Esophagus squamous epithelium (tissue), 5 donors: Measurements from ENCODE around the gene ANTKMT. TPM values are rescaled to one million over a fixed set of nuclear protein-coding genes. Genes with fewer than 3 reads are reported as not detected.
A peak's percentile ranks its signal among the peaks of the same experiment; 100 is the strongest.

Experiments used
- DNase-seq: peaks from one replicate; lab custom pipeline; 2025; lab: John Stamatoyannopoulos, UW
- H3K27ac ChIP-seq, 4 donors: fragments of 200-600 bp; sonication (generic); one replicate each; pipeline ENCODE4 v1.5.1; 2016 to 2019; ENCODE audit warnings: mild to moderate bottlenecking in 1 of 4
- H3K27me3 ChIP-seq, 4 donors: fragments of 200-600 bp; sonication (generic); 1 replicate in 3 of 4; 2 replicates in 1 of 4; pipeline versions ENCODE4 v1.5.1 to v1.6.0; 2017 to 2021; ENCODE audit warnings: antibody characterized with exemption in 1 of 4
- H3K36me3 ChIP-seq, 3 donors: fragments of 200-600 bp; sonication (generic); one replicate each; pipeline ENCODE4 v1.5.1; 2016 to 2019
- H3K4me1 ChIP-seq, 3 donors: fragments of 200-600 bp; sonication (generic); one replicate each; pipeline ENCODE4 v1.5.1; 2017 to 2019
- H3K4me3 ChIP-seq, 4 donors: fragments of 200-600 bp; sonication (generic); 1 replicate in 3 of 4; 2 replicates in 1 of 4; pipeline ENCODE4 v1.5.1; 2016 to 2019; ENCODE audit warnings: mild to moderate bottlenecking in 2 of 4, moderate library complexity in 1 of 4
- H3K9me3 ChIP-seq, 3 donors: fragments of 200-600 bp; sonication (generic); one replicate each; pipeline ENCODE4 v1.5.1; 2016 to 2019
- POLR2A ChIP-seq, 4 donors: fragments of 450-650 bp; IDR thresholded peaks; one replicate each; pipeline ENCODE4 v1.6.1; 2017; ENCODE audit warnings: antibody characterized with exemption in 4 of 4, mild to moderate bottlenecking in 4 of 4, moderate library complexity in 3 of 4
- WGBS, 2 donors: methylation state at CpG; one replicate each; pipeline ENCODE4 v1.1.5; 2018; 5-methylcytosine and 5-hydroxymethylcytosine counted together
- intact Hi-C: fragments of 100-400 bp; cut with DNase I; formaldehyde crosslinking; loops from one replicate; pipeline ENCODE4 v1.15.0; 2022
- total RNA-seq, 4 donors: library from RNA; depleted of rRNA; stranded (reverse); fragments of >200 nt; gene quantifications; one replicate each; pipeline ENCODE4 v1.1.0, GENCODE V29; 2016
- TF ChIP-seq, protein P1 (sequence below), 6 experiments: fragments of 450-650 bp in 4 of 6; fragments of 200-600 bp in 2 of 6; sonication (generic) in 2 of 6; IDR thresholded peaks; one replicate each; pipeline ENCODE4 v1.5.1; 2016 to 2019; ENCODE audit warnings: antibody characterized with exemption in 6 of 6, mild to moderate bottlenecking in 4 of 6, moderate library complexity in 4 of 6
- donor health status: DM: yes; HTN: yes; CAD: no.

ANTKMT gene
- total RNA-seq, 4 donors from 2014 or later, result 11.6 to 29.1 (median 24.2) TPM

DNA sequence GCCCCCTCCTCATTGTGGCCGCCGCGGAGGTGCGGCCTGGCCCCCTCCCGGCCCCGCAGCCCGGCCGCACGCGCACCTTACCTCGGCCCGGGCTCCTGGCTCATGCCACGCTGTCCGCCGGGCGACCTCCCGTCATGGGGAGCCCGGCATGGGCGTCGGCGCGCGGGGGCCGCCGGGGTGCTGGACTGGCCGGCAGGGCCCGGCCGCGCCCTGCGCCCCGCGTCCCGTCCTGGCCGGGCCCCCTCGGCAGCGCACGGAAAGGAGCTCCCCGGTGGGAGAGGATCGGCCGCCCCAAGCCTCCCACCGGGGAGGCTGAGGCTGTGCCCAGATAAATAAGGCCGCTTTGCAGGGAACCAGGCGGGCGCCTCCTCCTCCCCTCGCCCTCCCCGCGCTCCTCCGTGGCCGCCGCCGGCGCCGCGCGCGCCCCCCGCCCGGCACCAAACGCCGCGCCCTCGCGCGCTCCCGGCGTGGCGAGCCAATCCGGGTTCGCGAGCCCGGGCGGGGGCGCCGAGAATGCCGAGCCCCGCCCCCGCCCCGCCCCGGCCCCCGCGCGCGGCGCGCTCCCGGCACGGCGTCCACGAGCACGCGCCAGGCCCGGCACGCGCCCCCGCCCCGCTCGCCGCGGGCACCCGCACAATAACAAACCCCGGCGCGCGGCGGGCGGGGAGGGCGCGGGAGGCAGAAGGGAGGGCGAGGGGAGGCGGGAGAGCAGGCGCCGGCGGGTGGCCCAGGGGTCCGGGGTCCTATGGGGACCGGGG is 15.3 kb upstream of the ANTKMT start, which contains the start of gene FBXL16:
TSS of gene FBXL16 (minus strand) at position 371 of the 758 bp plus-strand sequence. CDS start 8,396 bp downstream, outside the sequence.
- no peak for DNase-seq
- intact Hi-C loops, result no loop called here
- Histone ChIP-seq H3K36me3 (no peaks in the 10 kb centered on the region), H3K4me1 (peaks cover 10 to 56% (median 25%) of the 10 kb centered on the region in 3 donors), H3K27ac (no peak within 1 kb of the TSS), H3K9me3 (no peaks in the 10 kb centered on the region), H3K27me3 (peaks cover 32 to 100% (median 57%) of the 10 kb centered on the region in 4 donors), H3K4me3 (peak within 1 kb of the TSS in 3 of 4 donors; percentile 6 to 53 (median 41))
- TF ChIP-seq, protein P1, sequence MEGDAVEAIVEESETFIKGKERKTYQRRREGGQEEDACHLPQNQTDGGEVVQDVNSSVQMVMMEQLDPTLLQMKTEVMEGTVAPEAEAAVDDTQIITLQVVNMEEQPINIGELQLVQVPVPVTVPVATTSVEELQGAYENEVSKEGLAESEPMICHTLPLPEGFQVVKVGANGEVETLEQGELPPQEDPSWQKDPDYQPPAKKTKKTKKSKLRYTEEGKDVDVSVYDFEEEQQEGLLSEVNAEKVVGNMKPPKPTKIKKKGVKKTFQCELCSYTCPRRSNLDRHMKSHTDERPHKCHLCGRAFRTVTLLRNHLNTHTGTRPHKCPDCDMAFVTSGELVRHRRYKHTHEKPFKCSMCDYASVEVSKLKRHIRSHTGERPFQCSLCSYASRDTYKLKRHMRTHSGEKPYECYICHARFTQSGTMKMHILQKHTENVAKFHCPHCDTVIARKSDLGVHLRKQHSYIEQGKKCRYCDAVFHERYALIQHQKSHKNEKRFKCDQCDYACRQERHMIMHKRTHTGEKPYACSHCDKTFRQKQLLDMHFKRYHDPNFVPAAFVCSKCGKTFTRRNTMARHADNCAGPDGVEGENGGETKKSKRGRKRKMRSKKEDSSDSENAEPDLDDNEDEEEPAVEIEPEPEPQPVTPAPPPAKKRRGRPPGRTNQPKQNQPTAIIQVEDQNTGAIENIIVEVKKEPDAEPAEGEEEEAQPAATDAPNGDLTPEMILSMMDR (IDR thresholded peaks at IDR 0.05), result no peak
- no peak for TF ChIP-seq POLR2A (IDR thresholded peaks at IDR 0.05)
- WGBS, 2 donors, result 3% methylated on average over 17 of the region's 115 CpGs; no CpG with 5 or more reads in 1 of the 2 donors

DNA sequence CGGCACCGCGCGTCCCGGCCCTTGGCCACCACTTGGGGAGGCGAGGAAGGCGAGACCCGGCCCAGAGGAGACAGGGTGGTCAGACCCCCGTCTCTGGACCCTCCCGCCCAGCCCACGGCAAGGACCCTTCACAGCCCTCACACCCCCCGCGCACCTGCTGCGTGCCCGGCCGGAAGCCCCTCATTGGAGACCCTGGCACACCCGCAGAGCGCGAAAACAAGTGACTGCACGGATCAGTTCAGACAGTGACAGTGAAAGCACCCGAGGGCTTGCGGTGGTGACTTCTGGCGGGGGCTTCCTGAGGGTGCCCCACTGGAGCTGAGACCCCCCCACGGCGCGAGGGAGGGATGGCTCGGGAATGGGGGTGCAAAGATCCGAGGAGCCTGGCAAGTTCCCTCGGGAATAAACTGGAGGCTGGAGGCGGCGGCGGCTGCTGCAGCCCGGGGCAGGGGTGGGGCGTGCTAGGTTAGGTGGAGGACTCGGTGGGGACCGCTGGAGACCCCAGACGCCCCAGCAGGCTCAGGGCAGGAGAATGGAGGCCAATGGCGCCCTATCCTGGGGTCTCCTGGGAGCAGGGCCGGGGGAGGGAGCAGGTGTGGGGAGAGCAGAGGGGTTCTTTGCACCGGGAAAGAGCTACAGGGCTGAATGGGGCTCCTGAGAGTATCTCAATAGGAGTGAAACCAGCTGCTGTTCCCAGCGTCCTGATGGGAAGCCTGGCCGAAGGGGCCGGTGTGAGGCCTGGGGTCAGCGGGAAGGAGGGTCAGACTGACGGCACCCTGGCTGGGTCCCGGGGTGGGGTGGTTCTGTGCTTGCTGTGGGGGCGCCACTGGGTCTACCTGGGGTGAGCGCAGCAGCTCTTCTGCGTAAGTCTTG is 14.5 kb upstream of the ANTKMT start:
- TF ChIP-seq, protein P1 (IDR thresholded peaks at IDR 0.05), result no peak
- TF ChIP-seq POLR2A (IDR thresholded peaks at IDR 0.05), result no peak
- WGBS, 2 donors, result 0% methylated on average over 2 to 10 of the region's 49 CpGs
- Histone ChIP-seq H3K27me3 (peaks cover 32 to 100% (median 59%) of the 10 kb centered on the region in 4 donors), H3K4me3 (peak overlapping the region in 2 of 4 donors; percentile 41 to 53), H3K36me3 (no peaks in the 10 kb centered on the region), H3K27ac (no peak overlapping the region), H3K4me1 (peaks cover 12 to 57% (median 17%) of the 10 kb centered on the region in 3 donors), H3K9me3 (no peaks in the 10 kb centered on the region)
- intact Hi-C loops, result no loop called here
- DNase-seq, result no peak

DNA sequence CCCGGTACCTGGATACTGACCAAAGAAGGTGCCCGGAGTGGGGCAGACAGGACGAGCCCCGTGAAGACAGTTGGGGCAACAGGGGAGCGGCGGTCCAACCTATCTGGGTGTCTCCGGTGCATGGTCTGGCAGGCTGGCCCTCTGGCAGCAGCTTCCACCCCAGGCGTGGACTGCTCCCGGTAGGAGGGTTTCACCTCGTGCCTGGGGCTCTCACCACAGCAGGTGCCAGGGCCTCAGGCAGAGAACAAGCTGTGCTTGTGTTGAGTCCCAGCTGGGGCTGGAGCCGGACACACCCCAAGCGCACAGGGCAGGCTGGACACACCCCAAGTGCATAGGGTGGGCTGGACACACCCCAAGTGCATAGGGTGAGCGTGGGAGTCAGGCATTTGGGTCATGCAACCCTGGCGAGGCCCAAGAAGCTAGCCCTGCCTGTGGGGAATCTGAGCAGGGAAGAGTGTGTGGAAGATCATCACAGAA is 13.8 kb upstream of the ANTKMT start:
- no peaks in the 10 kb centered on the region for H3K9me3 ChIP-seq
- 0 to 32% methylated on average over 2 of the region's 14 CpGs for WGBS, 2 donors
- TF ChIP-seq POLR2A (IDR thresholded peaks at IDR 0.05), result no peak
- TF ChIP-seq, protein P1 (IDR thresholded peaks at IDR 0.05), result no peak
- H3K27ac ChIP-seq, result no peak overlapping the region
- intact Hi-C loops, result no loop called here
- DNase-seq, result no peak
- H3K27me3 ChIP-seq, result peaks cover 26 to 100% (median 52%) of the 10 kb centered on the region in 4 donors
- H3K4me1 ChIP-seq, result peaks cover 16 to 64% (median 16%) of the 10 kb centered on the region in 3 donors
- no peaks in the 10 kb centered on the region for H3K36me3 ChIP-seq
- no peak overlapping the region for H3K4me3 ChIP-seq

DNA sequence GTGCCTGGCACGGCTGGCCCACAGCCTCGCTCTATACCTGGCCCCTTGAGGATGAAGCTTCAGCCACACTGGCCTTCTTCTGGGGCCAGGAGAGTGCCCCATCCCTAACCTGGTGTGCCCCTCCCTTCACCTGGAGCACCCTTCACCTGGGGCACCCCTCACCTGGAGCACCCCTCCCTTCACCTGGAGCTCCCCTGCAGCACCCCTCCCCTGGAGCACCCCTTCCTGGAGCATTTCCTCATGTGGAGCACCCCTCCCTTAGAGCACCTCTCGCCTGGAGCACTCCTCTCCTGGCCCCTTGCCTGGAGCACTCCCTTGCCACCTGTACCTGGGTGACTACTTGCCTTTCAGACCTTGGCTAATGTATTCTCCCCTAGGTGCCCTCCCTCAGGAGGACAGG is 12.9 kb upstream of the ANTKMT start:
- no peak for DNase-seq
- TF ChIP-seq POLR2A (IDR thresholded peaks at IDR 0.05), result no peak
- TF ChIP-seq, protein P1 (IDR thresholded peaks at IDR 0.05), result no peak
- intact Hi-C loops, result no loop called here
- no peaks in the 10 kb centered on the region for H3K9me3 ChIP-seq
- no peak overlapping the region for H3K27ac ChIP-seq
- WGBS, 2 donors, result 35 to 60% methylated on average over 2 to 3 of the region's 3 CpGs
- no peak overlapping the region for H3K4me3 ChIP-seq
- no peaks in the 10 kb centered on the region for H3K36me3 ChIP-seq
- peaks cover 25 to 94% (median 46%) of the 10 kb centered on the region in 4 donors for H3K27me3 ChIP-seq
- peaks cover 16 to 73% (median 16%) of the 10 kb centered on the region in 3 donors for H3K4me1 ChIP-seq
